HG03064 (cell line): ENCODE data around the gene LCAT.
"Not testable (repeated sequence)": the region's sequence is repeated elsewhere in the genome, so short reads cannot be mapped to it uniquely, and the experiment has no call there.

Source experiments
- ATAC-seq: cut with Tn5 transposase; IDR thresholded peaks from one replicate; pipeline ENCODE4 v1.9.1; 2021; ENCODE audit warnings: low read depth; ENCODE audit not compliant: unreplicated experiment

LCAT gene

DNA sequence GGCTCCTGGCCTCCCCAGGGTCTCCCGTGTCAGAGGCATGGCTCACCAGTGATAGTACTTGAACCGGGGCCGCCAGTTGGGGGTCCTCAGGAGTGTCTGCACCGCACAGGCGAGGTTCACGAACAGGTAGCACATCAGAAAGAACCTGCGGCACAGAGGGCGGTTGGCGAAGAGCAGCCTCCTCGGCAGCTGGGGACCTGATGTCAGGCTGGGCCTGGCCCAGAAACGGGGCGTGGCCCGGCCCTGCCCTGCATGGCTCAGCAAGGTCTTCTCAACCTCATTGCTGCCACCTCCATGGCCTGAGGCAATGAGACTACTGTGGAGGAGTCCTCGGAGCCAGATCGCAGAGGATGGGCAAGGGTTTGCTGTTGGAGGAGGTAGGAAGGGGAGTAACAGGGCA, 4.1 kb upstream of the LCAT start:
- ATAC-seq = no peak

GRCh38 chr16:67946966-67947558, 3.1 kb upstream of the LCAT start:
- ATAC-seq = no peak

DNA sequence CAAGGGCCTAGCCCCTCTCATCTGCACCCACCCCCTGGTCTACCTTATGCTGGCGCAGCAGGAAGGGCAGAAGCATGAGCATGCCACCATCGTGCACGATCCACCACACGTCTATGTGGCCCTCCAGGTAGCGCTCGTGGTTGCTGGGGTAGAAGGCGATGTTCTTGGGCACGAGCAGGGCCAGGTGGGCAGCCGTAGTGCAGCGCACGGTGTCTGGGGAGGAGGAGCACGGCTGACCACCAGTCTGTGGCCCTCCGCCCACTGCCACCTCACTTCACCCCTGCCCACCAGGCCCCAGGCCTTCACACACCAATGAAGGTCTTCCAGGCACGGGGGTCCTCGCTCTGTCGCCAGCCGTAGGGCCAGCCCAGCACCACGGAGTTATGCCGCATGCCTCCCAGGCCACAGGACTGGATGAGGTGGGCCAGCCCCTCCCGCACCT, 2.2 kb upstream of the LCAT start:
- ATAC-seq = no peak

GRCh38 chr16:67945392-67945933, 1.5 kb upstream of the LCAT start:
- ATAC-seq = no peak

- ATAC-seq = no peak
Measured at GRCh38 chr16:67944690-67945391, 921 bp upstream of the LCAT start.

GRCh38 chr16:67943256-67943618, 683 bp downstream of the LCAT start:
- ATAC-seq = no peak

DNA sequence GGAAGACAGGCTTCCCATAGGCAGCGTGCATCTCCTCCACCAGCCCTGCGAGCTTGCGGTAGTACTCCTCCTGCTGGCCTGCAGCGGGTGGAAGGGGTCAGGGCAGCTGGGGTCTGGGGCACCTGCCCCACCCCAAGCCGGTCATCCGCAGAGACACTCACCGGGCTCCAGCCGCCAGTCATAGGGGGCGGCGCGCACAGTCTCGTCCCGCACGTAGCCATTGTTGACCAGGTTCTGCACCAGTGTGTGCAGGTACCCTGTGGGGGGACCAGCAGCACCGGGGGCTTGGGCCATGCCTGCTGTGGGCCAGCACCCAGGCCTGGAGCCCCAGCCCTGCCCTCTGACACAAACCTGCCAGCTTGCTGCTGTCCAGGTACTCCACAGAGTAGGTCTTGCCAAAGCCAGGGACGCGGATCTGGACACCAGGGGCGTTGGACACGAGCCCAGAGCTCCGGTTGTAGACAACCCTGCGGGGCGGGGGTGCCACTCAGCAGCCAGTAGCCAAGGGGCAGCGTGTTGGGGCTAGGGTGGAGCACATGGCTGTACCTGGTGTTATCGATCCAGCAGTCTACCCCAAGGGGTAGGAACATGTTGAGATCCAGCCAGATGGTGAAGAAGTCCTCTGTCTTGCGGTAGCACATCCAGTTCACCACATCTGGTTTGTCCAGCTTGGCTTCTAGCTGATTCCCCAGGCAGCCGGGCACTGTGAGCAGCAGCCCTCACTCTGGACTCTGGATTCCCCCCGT, 1.2 kb downstream of the LCAT start:
- ATAC-seq = no peak

GRCh38 chr16:67942200-67942509, 1.8 kb downstream of the LCAT start:
- no peak for ATAC-seq

DNA sequence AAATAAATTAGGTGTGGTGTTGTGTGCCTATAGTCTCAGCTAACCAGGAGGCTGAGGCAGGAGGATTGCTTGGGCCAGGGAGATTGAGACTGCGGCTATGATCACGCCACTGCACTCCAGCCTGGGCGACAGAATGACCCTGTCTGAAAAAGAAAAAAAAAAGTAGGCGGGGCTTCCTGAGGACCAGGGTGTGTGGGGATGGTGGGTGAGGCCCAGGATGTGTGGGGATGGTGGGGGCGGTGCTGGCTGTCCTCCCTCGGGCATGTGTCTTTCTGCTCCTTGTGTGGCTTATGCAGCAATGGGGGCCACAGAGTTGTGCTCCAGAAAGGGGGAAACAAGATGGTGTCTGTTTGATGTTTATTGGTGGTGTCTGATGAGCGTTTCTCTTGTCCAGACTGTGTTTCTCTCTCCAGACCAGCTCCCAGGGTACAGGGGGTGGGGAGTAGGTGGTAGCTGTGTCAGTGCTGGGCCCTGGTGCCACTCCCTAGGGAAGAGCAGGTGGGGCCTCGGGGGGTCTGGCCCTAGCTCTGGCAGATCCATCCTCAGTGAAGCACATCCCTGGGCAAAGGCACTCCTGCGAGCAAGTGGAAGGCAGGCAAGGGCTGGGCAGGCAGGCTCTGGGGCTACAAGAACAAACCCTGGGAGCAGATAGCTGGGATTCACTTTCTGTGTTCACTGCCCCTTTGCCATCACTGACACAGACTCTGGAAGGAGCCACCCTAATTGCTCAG, 2.3 kb downstream of the LCAT start:
- ATAC-seq = no peak

GRCh38 chr16:67940446-67941089, 3.4 kb downstream of the LCAT start:
- no peak for ATAC-seq

DNA sequence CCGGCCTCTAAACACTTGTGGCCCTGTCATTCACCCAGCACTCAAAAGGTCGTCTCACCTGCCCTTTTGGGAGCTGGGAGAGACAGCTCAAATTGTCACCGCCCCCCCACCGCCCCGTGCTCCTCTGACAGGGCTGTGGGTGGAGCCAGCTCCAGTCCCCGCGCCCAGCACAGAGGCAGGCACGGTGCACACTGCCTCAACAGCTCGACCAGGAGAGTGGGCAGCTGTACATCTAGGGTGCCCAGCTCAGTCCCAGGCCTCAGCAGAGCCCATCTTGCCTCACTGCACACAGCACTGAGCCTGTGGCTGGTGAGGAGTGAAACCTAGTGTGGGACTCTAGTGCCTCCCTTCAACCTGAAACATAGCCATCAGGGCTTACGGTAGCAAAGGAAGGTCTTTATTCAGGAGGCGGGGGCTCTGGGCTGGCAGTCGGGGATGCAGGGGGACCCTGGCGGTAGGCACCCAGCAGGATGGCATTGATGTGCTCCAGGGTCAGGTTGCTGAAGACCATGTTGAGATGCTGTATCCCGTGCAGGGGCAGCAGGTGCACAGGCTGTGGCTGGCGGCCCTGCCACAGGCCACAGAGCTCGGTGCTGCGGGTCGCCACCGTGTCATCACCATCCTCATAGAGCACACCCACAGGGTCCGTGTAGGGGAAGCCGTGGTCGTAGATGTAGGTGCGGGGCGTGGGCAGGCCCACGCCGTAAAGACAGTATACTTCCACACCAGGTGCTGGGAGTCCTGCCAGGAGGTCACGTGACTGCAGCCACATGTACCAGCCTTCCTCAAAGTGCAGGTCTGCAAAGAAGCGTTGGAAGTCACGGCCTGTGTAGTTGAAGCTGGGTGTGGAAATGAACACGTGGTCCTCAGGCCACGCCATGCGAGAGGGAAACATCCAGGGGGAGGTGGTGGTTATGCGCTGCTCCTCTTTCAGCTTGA, 4.1 kb downstream of the LCAT start:
- ATAC-seq = no peak

DNA sequence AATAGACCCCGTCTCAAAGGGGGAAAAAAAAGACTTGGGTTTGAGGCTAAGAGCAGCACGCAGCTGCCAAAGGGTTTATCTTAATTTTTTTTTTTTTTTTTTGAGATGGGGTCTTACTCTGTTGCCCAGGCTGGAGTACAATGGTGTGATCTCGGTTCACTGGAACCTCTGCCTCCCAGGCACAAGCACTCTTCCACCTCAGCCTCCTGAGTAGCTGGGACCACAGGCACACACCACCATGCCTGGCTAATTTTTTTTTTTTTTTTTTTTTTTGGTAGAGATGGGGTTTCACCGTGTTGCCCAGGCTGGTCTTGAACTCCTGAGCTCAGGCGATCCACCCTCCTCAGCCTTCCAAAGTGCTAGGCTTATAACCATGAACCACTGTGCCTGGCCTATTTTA, 6.2 kb downstream of the LCAT start:
- ATAC-seq = not testable (repeated sequence)

- ATAC-seq = no peak
Measured at GRCh38 chr16:67936880-67937605, 6.9 kb downstream of the LCAT start.

- ATAC-seq = no peak
Measured at GRCh38 chr16:67936124-67936879, 7.6 kb downstream of the LCAT start, which contains the start of gene PSMB10. TSS of gene PSMB10 (minus strand) at chr16:67936850. CDS start at chr16:67936749, 101 bp downstream.

DNA sequence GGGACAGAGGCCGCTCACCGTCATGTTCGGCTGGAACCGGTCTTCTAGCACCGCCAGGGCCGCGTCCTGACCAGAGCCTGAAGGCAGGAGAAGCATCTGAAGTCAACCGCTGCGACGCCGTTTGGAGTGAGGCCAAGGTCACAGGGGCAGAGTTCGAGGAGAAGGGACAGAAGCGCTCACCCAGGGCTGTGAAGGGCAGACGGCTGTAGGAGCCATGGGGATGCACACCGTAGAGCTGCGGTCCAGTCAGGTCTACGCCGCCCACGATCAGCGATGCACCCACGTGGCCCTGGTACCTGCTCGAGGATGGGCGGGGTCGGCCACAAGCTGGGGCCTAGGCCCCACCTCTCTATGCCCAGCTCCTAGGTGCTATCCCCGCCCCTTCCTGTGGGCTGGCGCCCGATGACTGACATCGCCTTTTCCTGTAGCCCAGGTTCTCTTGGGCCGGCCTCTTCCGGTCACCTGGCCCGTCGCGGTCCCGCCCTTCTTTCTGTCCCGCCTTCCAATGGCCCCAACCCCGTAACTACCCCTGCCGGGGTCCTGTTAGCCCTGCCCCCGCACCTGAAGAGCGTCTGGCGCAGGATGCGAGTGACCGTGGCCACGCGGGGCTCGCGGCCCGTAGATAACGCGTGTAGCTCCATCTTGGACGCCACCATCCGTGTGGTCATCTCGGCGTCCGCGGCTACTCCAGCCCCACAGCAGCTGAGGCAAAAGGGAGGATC, 8.4 kb downstream of the LCAT start:
- ATAC-seq = peak; percentile 84

- ATAC-seq = no peak
Measured at GRCh38 chr16:67935101-67935401, 8.9 kb downstream of the LCAT start.

DNA sequence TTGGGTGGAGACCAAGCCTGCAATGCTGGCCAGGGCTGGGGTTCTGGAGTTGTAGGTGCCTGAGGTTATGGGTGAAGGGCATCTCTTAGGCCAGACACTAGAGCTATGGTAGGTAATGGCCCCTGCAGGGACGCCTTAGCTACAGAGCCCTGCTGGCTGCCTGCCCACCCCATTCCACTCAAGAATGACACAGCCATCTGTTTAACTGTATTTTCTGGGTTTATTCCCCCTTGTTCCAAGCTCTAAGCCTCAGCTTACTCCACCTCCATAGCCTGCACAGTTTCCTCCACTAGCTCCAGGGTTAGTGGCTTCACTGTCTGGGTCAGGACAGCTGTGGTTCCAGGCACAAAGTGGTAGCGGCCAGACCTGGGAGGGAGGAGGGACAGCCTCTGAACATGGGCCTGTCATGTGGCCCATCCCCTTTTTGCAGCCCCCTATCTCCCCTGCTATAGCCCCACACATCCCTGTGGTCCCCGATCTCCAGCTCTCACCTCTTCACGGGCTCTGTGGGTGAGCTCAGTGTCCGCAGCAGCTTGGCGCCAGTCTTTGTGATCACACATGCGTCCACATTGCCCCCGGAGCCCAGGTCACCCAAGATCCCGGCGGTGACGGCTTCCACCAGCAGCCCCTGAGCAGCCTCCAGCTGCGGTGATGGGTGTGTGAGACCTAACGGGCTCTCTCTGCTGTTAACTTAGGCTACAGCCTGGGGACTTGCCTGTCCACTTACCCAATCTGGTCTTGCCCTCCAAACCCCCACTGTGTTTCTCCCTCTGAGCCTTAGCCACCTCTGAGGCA, 9.4 kb downstream of the LCAT start:
- no peak for ATAC-seq
